SKM-1 (cell line): ENCODE data around the gene BSN.

Experiments used
- DNase-seq: peaks from one replicate; lab custom pipeline; 2025; ENCODE audit not compliant: unreplicated experiment; lab: John Stamatoyannopoulos, UW

BSN gene

GRCh38 chr3:49553692-49554632, at the start of gene BSN:
Gene BSN (plus strand): TSS chr3:49554477. CDS start chr3:49554603, 126 bp downstream.
- DNase-seq, result peak; percentile 47

GRCh38 chr3:49506906-49507305, 47.4 kb upstream of the BSN start:
- DNase-seq, result no peak

GRCh38 chr3:49509028-49509561, 45.2 kb upstream of the BSN start:
- DNase-seq, result no peak

GRCh38 chr3:49511639-49512038, 42.6 kb upstream of the BSN start:
- DNase-seq, result no peak

- DNase-seq, result no peak
Observed at GRCh38 chr3:49512781-49513355, 41.4 kb upstream of the BSN start.

- DNase-seq, result no peak
Observed at GRCh38 chr3:49513494-49514124, 40.7 kb upstream of the BSN start.

GRCh38 chr3:49518016-49518415, 36.3 kb upstream of the BSN start:
- DNase-seq, result no peak

GRCh38 chr3:49518441-49518840, 35.8 kb upstream of the BSN start:
- no peak for DNase-seq

- DNase-seq, result no peak
Observed at GRCh38 chr3:49519296-49519695, 35.0 kb upstream of the BSN start.

GRCh38 chr3:49519916-49520385, 34.3 kb upstream of the BSN start:
- DNase-seq, result peak; percentile 35

- DNase-seq, result no peak
Observed at GRCh38 chr3:49523756-49524747, 30.2 kb upstream of the BSN start.

GRCh38 chr3:49529567-49529966, 24.7 kb upstream of the BSN start:
- no peak for DNase-seq

GRCh38 chr3:49530231-49530630, 24.0 kb upstream of the BSN start:
- DNase-seq, result no peak

- DNase-seq, result no peak
Observed at GRCh38 chr3:49530701-49531100, 23.6 kb upstream of the BSN start.

GRCh38 chr3:49531218-49531617, 23.1 kb upstream of the BSN start:
- DNase-seq, result no peak

GRCh38 chr3:49531715-49532114, 22.6 kb upstream of the BSN start:
- DNase-seq, result no peak

GRCh38 chr3:49533031-49533430, 21.2 kb upstream of the BSN start:
- no peak for DNase-seq

- no peak for DNase-seq
Observed at GRCh38 chr3:49533786-49534519, 20.3 kb upstream of the BSN start.

- no peak for DNase-seq
Observed at GRCh38 chr3:49534581-49535441, 19.5 kb upstream of the BSN start.
